GM12878 (cell line): ENCODE results near the gene HYDIN. TPM values are rescaled to one million over a fixed set of nuclear protein-coding genes. Genes with fewer than 3 reads are reported as not detected.

Source experiments
- ATAC-seq: fragments of 200-7000 bp; cut with Tn5 transposase; 3 replicates; pipeline ENCODE4 v1.9.1; 2020; ENCODE audit warnings: mild to moderate bottlenecking, moderate library complexity
- BruUV-seq: library from RNA; stranded (reverse); fragments of 400-500 nt; replicated peaks from 2 replicates; lab custom pipeline; 2021; lab: Mats Ljungman, UMichigan
- CTCF ChIA-PET: fragments of 300-600 bp; sonication (Branson Sonifier 250); formaldehyde crosslinking; extraction: SDS; loops from one replicate; lab custom pipeline; 2021; ENCODE audit warnings: inconsistent platforms; lab: Yijun Ruan, JAX
- POLR2A ChIA-PET: fragments of 350-600 bp; formaldehyde crosslinking; extraction: SDS; loops from one replicate; lab custom pipeline; 2021; ENCODE audit warnings: inconsistent platforms; lab: Charles Lee
- RAD21 ChIA-PET: fragments of 300-600 bp; sonication (Branson Sonifier 250); formaldehyde crosslinking; loops from one replicate; lab custom pipeline; 2023; ENCODE audit warnings: antibody characterized with exemption; ENCODE audit not compliant: unreplicated experiment; lab: Charles Lee
- SMC1A ChIA-PET: fragments of 300-600 bp; sonication (Branson Sonifier 250); formaldehyde crosslinking; loops from one replicate; lab custom pipeline; 2023; ENCODE audit not compliant: unreplicated experiment, uncharacterized antibody; lab: Charles Lee
- DNase-seq: peaks from one replicate; pipeline ENCODE4 v3.0.0-alpha.2; 2011; ENCODE audit warnings: low read depth, low spot score
- FAIRE-seq: peaks from 3 replicates; lab custom pipeline; 2011; peaks lifted over from hg19 to GRCh38; lab: Jason Lieb, UNC
- H2AFZ ChIP-seq: 2 replicates; pipeline ENCODE4 v1.6.0; 2011; ENCODE audit warnings: low read depth, low read length, control low read depth; ENCODE audit not compliant: control insufficient read depth
- H3K27ac ChIP-seq: 2 replicates; pipeline ENCODE4 v1.5.1; 2011; ENCODE audit warnings: control low read depth; ENCODE audit not compliant: control insufficient read depth, insufficient read depth
- H3K27me3 ChIP-seq, 2 experiments: replicated peaks in 1 of 2; 2 replicates each; pipeline versions ENCODE4 v1.6.0 to v1.6.1; 2011; ENCODE audit warnings: low read length in 1 of 2; ENCODE audit not compliant: control insufficient read depth in 2 of 2, insufficient read depth in 2 of 2
- H3K36me3 ChIP-seq, 2 experiments: 2 replicates each; pipeline ENCODE4 v1.5.1; 2011; ENCODE audit warnings: low read length in 1 of 2; ENCODE audit not compliant: control insufficient read depth in 2 of 2, insufficient read depth in 2 of 2
- H3K4me1 ChIP-seq: 2 replicates; pipeline ENCODE4 v1.6.1; 2011; ENCODE audit warnings: mild to moderate bottlenecking, low read length, moderate library complexity, mixed read lengths; ENCODE audit not compliant: control insufficient read depth, insufficient read depth
- H3K4me2 ChIP-seq: 2 replicates; pipeline ENCODE4 v1.6.0; 2011; ENCODE audit warnings: control low read depth; ENCODE audit not compliant: control insufficient read depth, insufficient read depth
- H3K4me3 ChIP-seq: fragments of 200-600 bp; sonication (generic); 2 replicates; pipeline ENCODE4 v1.5.1; 2016
- H3K79me2 ChIP-seq: 2 replicates; pipeline ENCODE4 v1.6.0; 2011; ENCODE audit warnings: low read length; ENCODE audit not compliant: control insufficient read depth, insufficient read depth
- H3K9ac ChIP-seq: 2 replicates; pipeline ENCODE4 v1.8.0; 2011; ENCODE audit warnings: low read length, control low read depth, mixed read lengths; ENCODE audit not compliant: control insufficient read depth, insufficient read depth
- H3K9me3 ChIP-seq: replicated peaks from 3 replicates; pipeline ENCODE4 v1.5.1; 2011; ENCODE audit warnings: mild to moderate bottlenecking, low read length; ENCODE audit not compliant: control insufficient read depth, insufficient read depth
- H4K20me1 ChIP-seq: 2 replicates; pipeline ENCODE4 v1.6.0; 2011; ENCODE audit not compliant: control insufficient read depth, insufficient read depth
- ATF2 ChIP-seq: IDR thresholded peaks from 2 replicates; pipeline ENCODE4 v1.6.1; 2012; ENCODE audit warnings: low read length, inconsistent platforms
- EED ChIP-seq: sonication (generic); IDR thresholded peaks from 2 replicates; pipeline ENCODE4 v1.6.1; 2016; ENCODE audit warnings: antibody characterized with exemption, low read depth
- ETV6 ChIP-seq, 2 experiments: fragments of 450-650 bp in 1 of 2; IDR thresholded peaks in 1 of 2; conservative IDR thresholded peaks in 1 of 2; 2 replicates each; pipeline ENCODE4 v1.6.1; 2014; ENCODE audit warnings: antibody characterized with exemption in 1 of 2, borderline replicate concordance in 1 of 2, low read depth in 1 of 2, mild to moderate bottlenecking in 1 of 2, moderate library complexity in 1 of 2
- WGBS: methylation state at CpG from one replicate; pipeline ENCODE4 v1.1.6; 2016; ENCODE audit warnings: low lambda C conversion rate; ENCODE audit not compliant: insufficient replicate concordance, insufficient coverage; ENCODE audit errors: missing lambda C conversion rate; 5-methylcytosine and 5-hydroxymethylcytosine counted together
- in situ Hi-C: fragments of 300-500 bp; cut with MboI; formaldehyde crosslinking; loops from 9 replicates; pipeline ENCODE4 v1.14.3; 2018; ENCODE audit warnings: mixed read lengths
- intact Hi-C: fragments of 100-400 bp; cut with micrococcal nuclease; formaldehyde crosslinking; loops from one replicate; pipeline ENCODE4 v1.14.2; 2022; ENCODE audit not compliant: unreplicated experiment
- polyA plus RNA-seq, 11 experiments: library from polyadenylated mRNA; depleted of rRNA in 4 of 11; unstranded in 6 of 11; stranded (reverse) in 5 of 11; fragments of >200 nt; fragmentation: Nextera tagmentation in 4 of 11; fragmentation: Illumina TruSeq in 1 of 11; extraction: Ambion mirVana in 4 of 11; extraction: Trizol in 1 of 11; gene quantifications; 1 replicate in 1 of 11; 2 replicates in 10 of 11; pipeline versions ENCODE4 v1.2.1 to v1.2.3, GENCODE V29; 2011 to 2016; ENCODE audit warnings: inconsistent platforms in 2 of 11, missing spikeins in 2 of 11, low read depth in 1 of 11
- total RNA-seq, 4 experiments: library from RNA; depleted of rRNA in 3 of 4; stranded (reverse); fragments of >200 nt in 3 of 4; fragmentation: Illumina TruSeq in 1 of 4; extraction: Trizol in 1 of 4; gene quantifications; 2 replicates each; pipeline versions ENCODE4 v1.2.1 to v1.2.3, GENCODE V29; 2013 to 2021
- TF ChIP-seq, protein P1 (sequence below): fragments of 450-650 bp; IDR thresholded peaks from 2 replicates; pipeline ENCODE4 v1.6.1; 2017; ENCODE audit warnings: low read depth, mild to moderate bottlenecking, moderate library complexity
- TF ChIP-seq, protein P2 (sequence below): IDR thresholded peaks from 2 replicates; pipeline ENCODE4 v1.6.1; 2011; ENCODE audit warnings: mild to moderate bottlenecking, low read depth, low read length, moderate library complexity; ENCODE audit not compliant: insufficient replicate concordance
- TF ChIP-seq, protein P3 (sequence below): fragments of 450-650 bp; formaldehyde crosslinking; IDR thresholded peaks from 2 replicates; pipeline ENCODE4 v1.4.0; 2020; ENCODE audit warnings: mild to moderate bottlenecking, moderate library complexity

The HYDIN gene
- total and polyA plus RNA-seq, 10 of the 15 experiments (the other 5 are each of a cell fraction or from before 2014, with no cell fraction given): 0.01 to 0.30 (median 0.10) TPM; not detected in 7

DNA sequence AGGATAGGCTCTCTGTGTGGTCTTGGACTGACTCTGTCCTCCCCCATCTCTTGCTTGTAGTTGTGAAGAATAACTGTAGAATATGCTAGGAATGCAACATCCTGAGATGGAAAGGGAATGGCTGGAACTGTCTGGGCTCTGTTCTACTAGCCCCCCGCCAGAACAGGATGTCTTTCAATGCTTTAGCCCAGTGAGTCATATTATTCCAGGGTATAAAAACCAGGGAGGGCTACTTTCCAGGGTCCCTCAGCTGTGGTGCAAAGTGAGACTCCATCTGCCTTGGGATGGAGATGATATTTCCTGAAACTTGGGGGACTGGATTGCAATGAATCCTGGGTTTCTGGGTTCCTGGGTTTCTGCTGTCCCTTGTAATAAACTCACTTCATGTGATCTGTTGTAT, 32.1 kb downstream of the HYDIN start:
- ChIA-PET POLR2A (no interaction called here), RAD21 (no interaction called here), CTCF (no interaction called here), SMC1A (no interaction called here)
- FAIRE-seq: no peak
- ATAC-seq: no peak
- H4K20me1 ChIP-seq: no peaks in the 10 kb centered on the region
- H3K79me2 ChIP-seq: no peaks in the 10 kb centered on the region
- H2AFZ ChIP-seq: no peak overlapping the region
- TF ChIP-seq EED (no peak), ATF2 (no peak), ETV6 (conservative IDR thresholded peaks at IDR 0.05 in 1 of 2, IDR thresholded peaks at IDR 0.05 in 1 of 2; ENCODE audit: borderline replicate concordance in 1 of 2, low read depth in 1 of 2) (no peak)
- TF ChIP-seq, protein P1, sequence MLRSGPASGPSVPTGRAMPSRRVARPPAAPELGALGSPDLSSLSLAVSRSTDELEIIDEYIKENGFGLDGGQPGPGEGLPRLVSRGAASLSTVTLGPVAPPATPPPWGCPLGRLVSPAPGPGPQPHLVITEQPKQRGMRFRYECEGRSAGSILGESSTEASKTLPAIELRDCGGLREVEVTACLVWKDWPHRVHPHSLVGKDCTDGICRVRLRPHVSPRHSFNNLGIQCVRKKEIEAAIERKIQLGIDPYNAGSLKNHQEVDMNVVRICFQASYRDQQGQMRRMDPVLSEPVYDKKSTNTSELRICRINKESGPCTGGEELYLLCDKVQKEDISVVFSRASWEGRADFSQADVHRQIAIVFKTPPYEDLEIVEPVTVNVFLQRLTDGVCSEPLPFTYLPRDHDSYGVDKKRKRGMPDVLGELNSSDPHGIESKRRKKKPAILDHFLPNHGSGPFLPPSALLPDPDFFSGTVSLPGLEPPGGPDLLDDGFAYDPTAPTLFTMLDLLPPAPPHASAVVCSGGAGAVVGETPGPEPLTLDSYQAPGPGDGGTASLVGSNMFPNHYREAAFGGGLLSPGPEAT: no peak
- TF ChIP-seq, protein P2, sequence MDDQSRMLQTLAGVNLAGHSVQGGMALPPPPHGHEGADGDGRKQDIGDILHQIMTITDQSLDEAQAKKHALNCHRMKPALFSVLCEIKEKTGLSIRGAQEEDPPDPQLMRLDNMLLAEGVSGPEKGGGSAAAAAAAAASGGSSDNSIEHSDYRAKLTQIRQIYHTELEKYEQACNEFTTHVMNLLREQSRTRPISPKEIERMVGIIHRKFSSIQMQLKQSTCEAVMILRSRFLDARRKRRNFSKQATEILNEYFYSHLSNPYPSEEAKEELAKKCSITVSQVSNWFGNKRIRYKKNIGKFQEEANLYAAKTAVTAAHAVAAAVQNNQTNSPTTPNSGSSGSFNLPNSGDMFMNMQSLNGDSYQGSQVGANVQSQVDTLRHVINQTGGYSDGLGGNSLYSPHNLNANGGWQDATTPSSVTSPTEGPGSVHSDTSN: no peak
- TF ChIP-seq, protein P3, sequence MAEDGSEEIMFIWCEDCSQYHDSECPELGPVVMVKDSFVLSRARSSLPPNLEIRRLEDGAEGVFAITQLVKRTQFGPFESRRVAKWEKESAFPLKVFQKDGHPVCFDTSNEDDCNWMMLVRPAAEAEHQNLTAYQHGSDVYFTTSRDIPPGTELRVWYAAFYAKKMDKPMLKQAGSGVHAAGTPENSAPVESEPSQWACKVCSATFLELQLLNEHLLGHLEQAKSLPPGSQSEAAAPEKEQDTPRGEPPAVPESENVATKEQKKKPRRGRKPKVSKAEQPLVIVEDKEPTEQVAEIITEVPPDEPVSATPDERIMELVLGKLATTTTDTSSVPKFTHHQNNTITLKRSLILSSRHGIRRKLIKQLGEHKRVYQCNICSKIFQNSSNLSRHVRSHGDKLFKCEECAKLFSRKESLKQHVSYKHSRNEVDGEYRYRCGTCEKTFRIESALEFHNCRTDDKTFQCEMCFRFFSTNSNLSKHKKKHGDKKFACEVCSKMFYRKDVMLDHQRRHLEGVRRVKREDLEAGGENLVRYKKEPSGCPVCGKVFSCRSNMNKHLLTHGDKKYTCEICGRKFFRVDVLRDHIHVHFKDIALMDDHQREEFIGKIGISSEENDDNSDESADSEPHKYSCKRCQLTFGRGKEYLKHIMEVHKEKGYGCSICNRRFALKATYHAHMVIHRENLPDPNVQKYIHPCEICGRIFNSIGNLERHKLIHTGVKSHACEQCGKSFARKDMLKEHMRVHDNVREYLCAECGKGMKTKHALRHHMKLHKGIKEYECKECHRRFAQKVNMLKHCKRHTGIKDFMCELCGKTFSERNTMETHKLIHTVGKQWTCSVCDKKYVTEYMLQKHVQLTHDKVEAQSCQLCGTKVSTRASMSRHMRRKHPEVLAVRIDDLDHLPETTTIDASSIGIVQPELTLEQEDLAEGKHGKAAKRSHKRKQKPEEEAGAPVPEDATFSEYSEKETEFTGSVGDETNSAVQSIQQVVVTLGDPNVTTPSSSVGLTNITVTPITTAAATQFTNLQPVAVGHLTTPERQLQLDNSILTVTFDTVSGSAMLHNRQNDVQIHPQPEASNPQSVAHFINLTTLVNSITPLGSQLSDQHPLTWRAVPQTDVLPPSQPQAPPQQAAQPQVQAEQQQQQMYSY (CRISPR knock-in tag): no peak
- BruUV-seq: no TSS peak
- no peaks in the 10 kb centered on the region for H3K9me3 ChIP-seq
- intact Hi-C loops: no loop called here
- H3K9ac ChIP-seq: no peak overlapping the region
- no peak overlapping the region for H3K4me3 ChIP-seq
- no peak overlapping the region for H3K4me2 ChIP-seq
- no peaks in the 10 kb centered on the region for H3K27me3 ChIP-seq
- in situ Hi-C loops: no loop called here
- no peak for DNase-seq
- H3K4me1 ChIP-seq: no peaks in the 10 kb centered on the region
- H3K27ac ChIP-seq: no peak overlapping the region
- H3K36me3 ChIP-seq: no peaks in the 10 kb centered on the region
- WGBS: 0% methylated on average over 1 of the region's 1 CpG
